Measurements from ENCODE around the gene MYBL2. TPM values are rescaled to one million over a fixed set of nuclear protein-coding genes. Genes with fewer than 3 reads are reported as not detected.

The MYBL2 gene
- total and polyA plus RNA-seq, 2 donors (not counting 1 experiment from before 2014, with no cell fraction given), result 2.7 to 35.8 TPM

DNA sequence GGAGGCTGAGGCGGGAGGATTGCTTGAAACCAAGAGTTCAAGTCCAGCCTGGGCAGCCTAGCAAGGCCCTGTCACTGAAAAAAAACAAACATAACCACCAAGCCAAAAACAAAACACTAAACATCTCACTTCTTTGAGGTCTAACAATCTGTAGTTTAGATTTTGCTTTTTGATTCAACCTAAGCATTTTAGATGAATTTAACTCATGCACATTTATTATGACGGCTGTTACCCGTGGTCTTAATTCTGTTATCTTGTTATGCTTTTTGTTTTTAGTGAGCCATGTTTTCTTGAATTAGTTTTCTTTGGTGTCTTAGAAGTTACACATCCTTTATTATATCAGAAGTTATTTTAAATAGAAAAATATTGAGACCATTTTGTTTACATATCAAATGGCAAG, 73.7 kb downstream of the MYBL2 start:
- H3K36me3 ChIP-seq (replicated peaks in 1 of 2; ENCODE audit: control extremely low read depth in 1 of 2, control insufficient read depth in 1 of 2, extremely low read depth in 1 of 2, insufficient read depth in 2 of 2, low read length in 1 of 2), result no peaks in the 10 kb centered on the region
- no peak overlapping the region for H3K27ac Mint-ChIP-seq
- intact Hi-C loops (cut with micrococcal nuclease), result no loop called here
- 100% methylated on average over 1 of the region's 3 CpGs for WGBS (ENCODE audit: insufficient coverage)
- TF ChIP-seq, protein P1, sequence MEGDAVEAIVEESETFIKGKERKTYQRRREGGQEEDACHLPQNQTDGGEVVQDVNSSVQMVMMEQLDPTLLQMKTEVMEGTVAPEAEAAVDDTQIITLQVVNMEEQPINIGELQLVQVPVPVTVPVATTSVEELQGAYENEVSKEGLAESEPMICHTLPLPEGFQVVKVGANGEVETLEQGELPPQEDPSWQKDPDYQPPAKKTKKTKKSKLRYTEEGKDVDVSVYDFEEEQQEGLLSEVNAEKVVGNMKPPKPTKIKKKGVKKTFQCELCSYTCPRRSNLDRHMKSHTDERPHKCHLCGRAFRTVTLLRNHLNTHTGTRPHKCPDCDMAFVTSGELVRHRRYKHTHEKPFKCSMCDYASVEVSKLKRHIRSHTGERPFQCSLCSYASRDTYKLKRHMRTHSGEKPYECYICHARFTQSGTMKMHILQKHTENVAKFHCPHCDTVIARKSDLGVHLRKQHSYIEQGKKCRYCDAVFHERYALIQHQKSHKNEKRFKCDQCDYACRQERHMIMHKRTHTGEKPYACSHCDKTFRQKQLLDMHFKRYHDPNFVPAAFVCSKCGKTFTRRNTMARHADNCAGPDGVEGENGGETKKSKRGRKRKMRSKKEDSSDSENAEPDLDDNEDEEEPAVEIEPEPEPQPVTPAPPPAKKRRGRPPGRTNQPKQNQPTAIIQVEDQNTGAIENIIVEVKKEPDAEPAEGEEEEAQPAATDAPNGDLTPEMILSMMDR (IDR thresholded peaks at IDR 0.05), result no peak
- no peak for TF ChIP-seq EZH2 (IDR thresholded peaks at IDR 0.05; ENCODE audit: borderline replicate concordance, insufficient read depth, low read depth, low read length, poor library complexity, severe bottlenecking)
- H3K9ac ChIP-seq (ENCODE audit: low read length), result no peak overlapping the region
- H3K27ac ChIP-seq (ENCODE audit: low read length in 2 of 2), result no peak overlapping the region
- ChIA-PET POLR2A (no interaction called here), CTCF (no interaction called here)
- no peaks in the 10 kb centered on the region for H3K27me3 Mint-ChIP-seq
- no peaks in the 10 kb centered on the region for H4K20me1 ChIP-seq (ENCODE audit: control insufficient read depth, insufficient read depth, low read length, poor library complexity, severe bottlenecking)
- no peak overlapping the region for H3K4me2 ChIP-seq (replicated peaks; ENCODE audit: low read depth, low read length, poor library complexity, severe bottlenecking)
- H3K4me3 Mint-ChIP-seq, result no peak overlapping the region
- H3K79me2 ChIP-seq (ENCODE audit: control insufficient read depth, insufficient read depth, low read length), result no peaks in the 10 kb centered on the region
- no peak overlapping the region for H2AFZ ChIP-seq (ENCODE audit: insufficient read depth, low read depth, low read length, poor library complexity, severe bottlenecking)
- H3K4me1 Mint-ChIP-seq, result peaks cover 15% of the 10 kb centered on the region
- H3K9me3 ChIP-seq (ENCODE audit: control extremely low read depth in 1 of 3, control insufficient read depth in 2 of 3, insufficient read depth in 1 of 3, low read length in 2 of 3), result no peaks in the 10 kb centered on the region
- no peak for ATAC-seq (ENCODE audit: low read depth)
- no peaks in the 10 kb centered on the region for H3K27me3 ChIP-seq (replicated peaks in 1 of 4; ENCODE audit: control extremely low read depth in 1 of 4, control insufficient read depth in 3 of 4, insufficient read depth in 4 of 4, low read length in 3 of 4)
- H3K9me3 Mint-ChIP-seq (ENCODE audit: insufficient read depth), result no peaks in the 10 kb centered on the region
- no peak overlapping the region for H3K4me3 ChIP-seq (ENCODE audit: control extremely low read depth in 1 of 5, extremely low read depth in 1 of 5, insufficient read depth in 1 of 5, low read depth in 2 of 5, low read length in 4 of 5)
- H3K4me1 ChIP-seq (ENCODE audit: control insufficient read depth in 2 of 2, insufficient read depth in 2 of 2, low read length in 2 of 2), result peaks cover 13 to 25% of the 10 kb centered on the region in 2 donors
- no peak for DNase-seq

DNA sequence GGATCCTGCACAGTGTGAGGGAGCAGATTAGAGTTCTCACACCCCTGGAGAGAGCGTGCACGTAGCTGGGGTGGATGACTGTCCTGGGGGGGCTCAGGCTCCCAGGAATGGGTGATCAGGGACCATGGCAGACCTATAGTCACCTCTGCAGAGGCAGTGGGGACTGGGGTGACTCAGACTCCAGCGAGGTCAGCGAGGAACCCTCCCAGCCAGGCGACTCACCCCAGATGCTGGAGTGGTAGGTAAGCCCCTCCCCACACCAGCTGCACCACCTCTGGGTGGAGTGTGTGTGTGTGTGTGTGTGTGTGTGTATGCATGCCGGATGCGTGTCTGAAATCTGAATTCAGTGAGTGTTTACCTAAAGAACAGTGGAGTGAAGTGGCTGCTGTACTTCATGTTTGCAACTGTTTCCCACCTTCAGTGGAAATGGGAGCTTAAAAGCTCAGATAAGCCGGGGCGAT, 77.3 kb downstream of the MYBL2 start:
- no peaks in the 10 kb centered on the region for H3K9me3 Mint-ChIP-seq (ENCODE audit: insufficient read depth)
- CTCF ChIA-PET, result interaction anchor here (0.5 to 1.1 kb wide), 2 partner anchors 11 to 401 kb away, joined by 3 read pairs; no protein-coding TSS in a partner anchor
- TF ChIP-seq, protein P1 (IDR thresholded peaks at IDR 0.05), result no peak
- no peak for TF ChIP-seq EZH2 (IDR thresholded peaks at IDR 0.05; ENCODE audit: borderline replicate concordance, insufficient read depth, low read depth, low read length, poor library complexity, severe bottlenecking)
- POLR2A ChIA-PET, result interaction anchor here (0.7 kb wide), 1 partner anchor 22 kb away, joined by 5 read pairs; no protein-coding TSS in a partner anchor
- Histone ChIP-seq H3K27ac (ENCODE audit: low read length in 2 of 2) (no peak overlapping the region), H3K36me3 (replicated peaks in 1 of 2; ENCODE audit: control extremely low read depth in 1 of 2, control insufficient read depth in 1 of 2, extremely low read depth in 1 of 2, insufficient read depth in 2 of 2, low read length in 1 of 2) (no peaks in the 10 kb centered on the region), H3K27me3 (replicated peaks in 1 of 4; ENCODE audit: control extremely low read depth in 1 of 4, control insufficient read depth in 3 of 4, insufficient read depth in 4 of 4, low read length in 3 of 4) (no peaks in the 10 kb centered on the region), H2AFZ (ENCODE audit: insufficient read depth, low read depth, low read length, poor library complexity, severe bottlenecking) (no peak overlapping the region), H3K4me1 (ENCODE audit: control insufficient read depth in 2 of 2, insufficient read depth in 2 of 2, low read length in 2 of 2) (peaks cover 7 to 8% of the 10 kb centered on the region in 2 donors), H3K4me2 (replicated peaks; ENCODE audit: low read depth, low read length, poor library complexity, severe bottlenecking) (no peak overlapping the region), H3K9me3 (ENCODE audit: control extremely low read depth in 1 of 3, control insufficient read depth in 2 of 3, insufficient read depth in 1 of 3, low read length in 2 of 3) (no peaks in the 10 kb centered on the region), H3K4me3 (ENCODE audit: control extremely low read depth in 1 of 5, extremely low read depth in 1 of 5, insufficient read depth in 1 of 5, low read depth in 2 of 5, low read length in 4 of 5) (no peak overlapping the region), H4K20me1 (ENCODE audit: control insufficient read depth, insufficient read depth, low read length, poor library complexity, severe bottlenecking) (no peaks in the 10 kb centered on the region), H3K9ac (ENCODE audit: low read length) (no peak overlapping the region), H3K79me2 (ENCODE audit: control insufficient read depth, insufficient read depth, low read length) (no peaks in the 10 kb centered on the region)
- DNase-seq, result no peak
- intact Hi-C loops (cut with micrococcal nuclease), result no loop called here
- H3K4me3 Mint-ChIP-seq, result no peak overlapping the region
- no peak overlapping the region for H3K27ac Mint-ChIP-seq
- H3K4me1 Mint-ChIP-seq, result peaks cover 8% of the 10 kb centered on the region
- H3K27me3 Mint-ChIP-seq, result no peaks in the 10 kb centered on the region
- 80% methylated on average over 7 of the region's 9 CpGs for WGBS (ENCODE audit: insufficient coverage)
- no peak for ATAC-seq (ENCODE audit: low read depth)

Data from B cell (primary cell).